ENCODE measurements around the gene GRIK3.

GRIK3 gene

DNA sequence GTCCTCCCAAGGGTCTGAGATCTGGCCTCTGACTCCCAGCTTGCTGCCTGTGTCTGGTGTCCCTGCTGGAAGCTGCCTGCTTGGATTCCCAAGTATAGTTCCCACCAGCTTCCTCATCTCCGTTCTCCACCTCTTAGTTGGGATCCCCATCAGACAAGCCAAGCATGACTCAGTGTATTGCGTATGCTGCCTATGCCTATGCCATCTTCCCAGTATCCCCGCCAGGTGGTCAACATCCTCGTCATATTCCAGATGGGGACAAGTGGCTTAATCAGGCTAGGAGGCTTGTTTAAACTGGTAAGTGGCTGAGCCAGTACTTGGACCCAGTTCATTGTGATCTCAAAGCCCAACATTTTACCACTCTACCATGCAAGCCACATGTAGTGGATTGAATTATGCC, 204.4 kb downstream of the GRIK3 start:
- no peak overlapping the region for H3K9ac ChIP-seq (ENCODE audit: low read length)
- H3K27ac ChIP-seq (ENCODE audit: low read depth, low read length) = no peak overlapping the region
- H3K27me3 ChIP-seq (ENCODE audit: insufficient read depth, low read length) = no peaks in the 10 kb centered on the region
- peaks cover 0 to 5% of the 10 kb centered on the region in 2 experiments for H3K4me1 ChIP-seq (ENCODE audit: control insufficient read depth in 1 of 2, insufficient read depth in 2 of 2, low read length in 2 of 2)
- H2BK120ac ChIP-seq (ENCODE audit: insufficient read depth, low read length, poor library complexity) = no peak overlapping the region
- peak overlapping the region; percentile 12 for H3K23ac ChIP-seq (ENCODE audit: low read length)
- WGBS (ENCODE audit: extremely low coverage, insufficient coverage, insufficient read length) = no CpG with 5 or more reads among the region's 4 CpGs
- H2AFZ ChIP-seq (ENCODE audit: insufficient read depth, low read length, poor library complexity) = no peak overlapping the region
- H3K4me3 ChIP-seq (ENCODE audit: low read depth, low read length) = no peak overlapping the region
- no peaks in the 10 kb centered on the region for H3K36me3 ChIP-seq (ENCODE audit: control insufficient read depth in 1 of 2, insufficient read depth in 2 of 2, low read length in 2 of 2)
- H4K91ac ChIP-seq (ENCODE audit: low read depth, low read length) = no peak overlapping the region
- H4K8ac ChIP-seq (ENCODE audit: low read depth, low read length) = no peak overlapping the region
- H3K79me1 ChIP-seq (ENCODE audit: low read length) = no peaks in the 10 kb centered on the region
- no peaks in the 10 kb centered on the region for H3K9me3 ChIP-seq (ENCODE audit: insufficient read depth, low read depth, low read length)
- H2BK12ac ChIP-seq (ENCODE audit: low read length) = no peak overlapping the region
- H3K14ac ChIP-seq (ENCODE audit: low read length) = no peak overlapping the region
- H3K4ac ChIP-seq (ENCODE audit: low read depth, low read length) = no peak overlapping the region
- no peak overlapping the region for H4K12ac ChIP-seq (ENCODE audit: low read depth, low read length)
- DNase-seq = no peak
- H3K18ac ChIP-seq (ENCODE audit: low read length) = no peak overlapping the region
- no peak overlapping the region for H3K4me2 ChIP-seq (ENCODE audit: low read length)
- H2AK5ac ChIP-seq (ENCODE audit: low read length) = no peak overlapping the region
- no peaks in the 10 kb centered on the region for H3K79me2 ChIP-seq (ENCODE audit: control insufficient read depth, insufficient read depth, low read length, poor library complexity)
- H2BK5ac ChIP-seq (ENCODE audit: low read depth, low read length, poor library complexity) = no peak overlapping the region

- Histone ChIP-seq H3K9me3 (ENCODE audit: insufficient read depth, low read depth, low read length) (peaks cover 1% of the 10 kb centered on the region), H3K23ac (ENCODE audit: low read length) (no peak overlapping the region), H2AK5ac (ENCODE audit: low read length) (no peak overlapping the region), H3K18ac (ENCODE audit: low read length) (no peak overlapping the region), H3K27ac (ENCODE audit: low read depth, low read length) (no peak overlapping the region), H4K8ac (ENCODE audit: low read depth, low read length) (no peak overlapping the region), H2BK12ac (ENCODE audit: low read length) (no peak overlapping the region), H3K36me3 (ENCODE audit: control insufficient read depth in 1 of 2, insufficient read depth in 2 of 2, low read length in 2 of 2) (no peaks in the 10 kb centered on the region), H3K79me1 (ENCODE audit: low read length) (no peaks in the 10 kb centered on the region), H3K27me3 (ENCODE audit: insufficient read depth, low read length) (no peaks in the 10 kb centered on the region), H3K79me2 (ENCODE audit: control insufficient read depth, insufficient read depth, low read length, poor library complexity) (no peaks in the 10 kb centered on the region), H3K4me3 (ENCODE audit: low read depth, low read length) (no peak overlapping the region), H4K91ac (ENCODE audit: low read depth, low read length) (no peak overlapping the region), H2AFZ (ENCODE audit: insufficient read depth, low read length, poor library complexity) (no peak overlapping the region), H2BK120ac (ENCODE audit: insufficient read depth, low read length, poor library complexity) (no peak overlapping the region), H4K12ac (ENCODE audit: low read depth, low read length) (no peak overlapping the region), H3K14ac (ENCODE audit: low read length) (no peak overlapping the region), H3K4me2 (ENCODE audit: low read length) (no peak overlapping the region), H2BK5ac (ENCODE audit: low read depth, low read length, poor library complexity) (no peak overlapping the region), H3K4ac (ENCODE audit: low read depth, low read length) (no peak overlapping the region), H3K4me1 (ENCODE audit: control insufficient read depth in 1 of 2, insufficient read depth in 2 of 2, low read length in 2 of 2) (peaks cover 0 to 2% of the 10 kb centered on the region in 2 experiments), H3K9ac (ENCODE audit: low read length) (no peak overlapping the region)
- DNase-seq = no peak
- no CpG with 5 or more reads among the region's 6 CpGs for WGBS (ENCODE audit: extremely low coverage, insufficient coverage, insufficient read length)
Observed at GRCh38 chr1:36829066-36829465, 205.2 kb downstream of the GRIK3 start.

DNA sequence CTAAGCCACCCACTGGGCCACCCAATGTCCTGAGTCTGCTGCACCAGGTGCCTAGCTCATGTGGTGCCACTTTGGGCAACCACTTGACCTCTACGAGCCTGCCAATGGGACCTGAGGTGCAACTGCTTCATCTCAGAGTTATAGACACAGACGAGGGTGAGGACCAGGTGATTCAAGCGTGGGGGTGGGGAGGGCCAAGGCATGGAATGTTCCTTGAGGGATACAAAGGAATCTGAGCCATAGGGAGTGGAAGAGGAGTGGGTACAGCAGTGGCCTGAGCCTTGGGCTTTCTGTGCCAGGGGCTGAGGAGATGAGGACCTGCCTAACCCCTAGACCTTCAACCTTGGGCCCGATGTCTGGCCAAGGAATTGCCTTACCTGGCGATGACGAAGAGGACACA, 209.1 kb downstream of the GRIK3 start:
- no peak overlapping the region for H3K18ac ChIP-seq (ENCODE audit: low read length)
- no peak overlapping the region for H2BK120ac ChIP-seq (ENCODE audit: insufficient read depth, low read length, poor library complexity)
- H4K12ac ChIP-seq (ENCODE audit: low read depth, low read length) = no peak overlapping the region
- H2BK5ac ChIP-seq (ENCODE audit: low read depth, low read length, poor library complexity) = no peak overlapping the region
- no peak overlapping the region for H2AFZ ChIP-seq (ENCODE audit: insufficient read depth, low read length, poor library complexity)
- H3K4me1 ChIP-seq (ENCODE audit: control insufficient read depth in 1 of 2, insufficient read depth in 2 of 2, low read length in 2 of 2) = peaks cover 0 to 2% of the 10 kb centered on the region in 2 experiments
- H3K23ac ChIP-seq (ENCODE audit: low read length) = no peak overlapping the region
- H3K9ac ChIP-seq (ENCODE audit: low read length) = no peak overlapping the region
- no peak overlapping the region for H4K91ac ChIP-seq (ENCODE audit: low read depth, low read length)
- no peaks in the 10 kb centered on the region for H3K79me2 ChIP-seq (ENCODE audit: control insufficient read depth, insufficient read depth, low read length, poor library complexity)
- H3K4me2 ChIP-seq (ENCODE audit: low read length) = no peak overlapping the region
- no peak for DNase-seq
- H3K14ac ChIP-seq (ENCODE audit: low read length) = no peak overlapping the region
- no peak overlapping the region for H2AK5ac ChIP-seq (ENCODE audit: low read length)
- peak overlapping the region; percentile 16 for H3K4me3 ChIP-seq (ENCODE audit: low read depth, low read length)
- H3K9me3 ChIP-seq (ENCODE audit: insufficient read depth, low read depth, low read length) = peaks cover 1% of the 10 kb centered on the region
- no peak overlapping the region for H4K8ac ChIP-seq (ENCODE audit: low read depth, low read length)
- H2BK12ac ChIP-seq (ENCODE audit: low read length) = no peak overlapping the region
- no peaks in the 10 kb centered on the region for H3K36me3 ChIP-seq (ENCODE audit: control insufficient read depth in 1 of 2, insufficient read depth in 2 of 2, low read length in 2 of 2)
- WGBS (ENCODE audit: extremely low coverage, insufficient coverage, insufficient read length) = no CpG with 5 or more reads among the region's 6 CpGs
- H3K4ac ChIP-seq (ENCODE audit: low read depth, low read length) = no peak overlapping the region
- no peak overlapping the region for H3K27ac ChIP-seq (ENCODE audit: low read depth, low read length)
- no peaks in the 10 kb centered on the region for H3K27me3 ChIP-seq (ENCODE audit: insufficient read depth, low read length)
- H3K79me1 ChIP-seq (ENCODE audit: low read length) = no peaks in the 10 kb centered on the region

DNA sequence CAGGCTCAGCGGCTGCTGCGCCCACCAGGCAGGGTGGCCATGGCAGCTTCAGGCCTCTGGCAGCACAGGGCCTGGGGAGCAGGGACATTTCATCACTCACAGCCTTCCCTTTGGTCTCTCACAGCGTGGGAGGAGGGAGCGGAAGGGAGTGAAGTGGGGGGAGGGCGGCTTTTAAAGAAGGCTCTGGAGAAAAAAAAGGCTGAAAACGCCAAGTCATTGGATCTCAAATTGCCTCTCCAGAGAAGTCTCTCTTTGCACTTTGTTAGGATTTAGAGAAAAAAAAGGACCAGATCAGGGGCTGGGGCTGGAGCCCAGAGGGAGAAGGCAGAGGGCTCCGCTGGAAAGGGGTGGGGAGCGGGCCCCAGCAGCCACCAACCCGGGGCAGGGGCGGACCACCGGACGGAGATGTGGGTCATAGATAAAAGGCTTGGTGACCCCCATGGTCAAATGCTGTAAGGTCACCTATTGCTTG, 209.9 kb downstream of the GRIK3 start:
- no peak overlapping the region for H3K27ac ChIP-seq (ENCODE audit: low read depth, low read length)
- no peaks in the 10 kb centered on the region for H3K27me3 ChIP-seq (ENCODE audit: insufficient read depth, low read length)
- no peak overlapping the region for H2BK120ac ChIP-seq (ENCODE audit: insufficient read depth, low read length, poor library complexity)
- H4K91ac ChIP-seq (ENCODE audit: low read depth, low read length) = no peak overlapping the region
- H3K4me3 ChIP-seq (ENCODE audit: low read depth, low read length) = no peak overlapping the region
- no peak overlapping the region for H3K9ac ChIP-seq (ENCODE audit: low read length)
- H3K4me2 ChIP-seq (ENCODE audit: low read length) = no peak overlapping the region
- H4K8ac ChIP-seq (ENCODE audit: low read depth, low read length) = no peak overlapping the region
- no peak overlapping the region for H3K14ac ChIP-seq (ENCODE audit: low read length)
- no peak overlapping the region for H4K12ac ChIP-seq (ENCODE audit: low read depth, low read length)
- no peak overlapping the region for H3K18ac ChIP-seq (ENCODE audit: low read length)
- H3K79me2 ChIP-seq (ENCODE audit: control insufficient read depth, insufficient read depth, low read length, poor library complexity) = no peaks in the 10 kb centered on the region
- H3K9me3 ChIP-seq (ENCODE audit: insufficient read depth, low read depth, low read length) = peaks cover 1% of the 10 kb centered on the region
- DNase-seq = no peak
- H2AFZ ChIP-seq (ENCODE audit: insufficient read depth, low read length, poor library complexity) = no peak overlapping the region
- H2AK5ac ChIP-seq (ENCODE audit: low read length) = no peak overlapping the region
- WGBS (ENCODE audit: extremely low coverage, insufficient coverage, insufficient read length) = no CpG with 5 or more reads among the region's 12 CpGs
- no peak overlapping the region for H3K4ac ChIP-seq (ENCODE audit: low read depth, low read length)
- no peak overlapping the region for H3K23ac ChIP-seq (ENCODE audit: low read length)
- H3K79me1 ChIP-seq (ENCODE audit: low read length) = no peaks in the 10 kb centered on the region
- no peak overlapping the region for H2BK12ac ChIP-seq (ENCODE audit: low read length)
- no peaks in the 10 kb centered on the region for H3K36me3 ChIP-seq (ENCODE audit: control insufficient read depth in 1 of 2, insufficient read depth in 2 of 2, low read length in 2 of 2)
- H3K4me1 ChIP-seq (ENCODE audit: control insufficient read depth in 1 of 2, insufficient read depth in 2 of 2, low read length in 2 of 2) = peaks cover 0 to 2% of the 10 kb centered on the region in 2 experiments
- no peak overlapping the region for H2BK5ac ChIP-seq (ENCODE audit: low read depth, low read length, poor library complexity)
